DMS79 (cell line): Measurements from ENCODE around the gene ASTN2.

Experiments used
- DNase-seq: peaks from one replicate; lab custom pipeline; 2025; lab: John Stamatoyannopoulos, UW

Gene ASTN2

GRCh38 chr9:117368684-117369230 is 46.1 kb downstream of the ASTN2 start:
- DNase-seq = peak; percentile 86

- peak; percentile 38 for DNase-seq
These were observed 49.4 kb downstream of the ASTN2 start for GRCh38 chr9:117365438-117365837.

- no peak for DNase-seq
These were observed 51.9 kb downstream of the ASTN2 start for GRCh38 chr9:117363006-117363405.

DNA sequence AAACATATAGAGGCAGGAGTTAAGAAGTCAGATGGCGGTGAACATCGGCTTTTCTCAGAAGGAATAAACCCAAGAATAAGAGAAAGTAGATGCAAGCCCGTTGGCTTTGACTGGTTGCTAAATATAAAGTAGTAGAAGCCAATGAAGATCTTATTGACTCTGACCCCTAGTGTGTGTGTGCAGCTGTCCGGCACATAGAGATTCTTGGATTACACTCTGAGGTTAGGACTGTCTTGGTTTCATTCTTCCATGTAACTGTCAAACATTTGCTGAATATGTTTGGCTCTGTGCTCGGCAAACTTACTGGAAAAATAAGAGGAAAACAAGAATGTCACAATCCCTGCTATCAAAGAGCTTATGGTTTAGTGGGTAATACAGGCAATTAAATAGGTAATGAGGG is 54.9 kb downstream of the ASTN2 start:
- no peak for DNase-seq

DNA sequence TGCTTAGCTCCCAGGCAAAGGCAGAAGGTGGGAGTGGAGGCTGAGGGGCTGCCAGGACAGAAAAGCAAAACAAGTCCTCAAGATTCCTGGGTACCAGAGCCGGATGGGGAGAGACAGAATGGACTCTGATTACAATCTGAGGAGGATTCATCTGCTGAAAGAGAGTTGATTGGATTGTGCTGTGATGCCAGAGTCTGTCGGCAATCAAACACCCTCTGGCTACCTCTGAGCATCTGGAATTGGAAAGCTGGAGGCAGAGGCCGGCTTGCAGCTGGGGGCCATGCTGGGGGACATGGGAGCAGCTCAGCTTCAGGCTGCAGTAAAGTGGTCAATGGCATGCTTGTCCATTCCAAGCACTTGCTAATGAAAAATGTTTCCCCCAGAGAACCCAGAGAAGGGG is 59.3 kb downstream of the ASTN2 start:
- DNase-seq = no peak

GRCh38 chr9:117354997-117355396 is 59.9 kb downstream of the ASTN2 start:
- DNase-seq = no peak

DNA sequence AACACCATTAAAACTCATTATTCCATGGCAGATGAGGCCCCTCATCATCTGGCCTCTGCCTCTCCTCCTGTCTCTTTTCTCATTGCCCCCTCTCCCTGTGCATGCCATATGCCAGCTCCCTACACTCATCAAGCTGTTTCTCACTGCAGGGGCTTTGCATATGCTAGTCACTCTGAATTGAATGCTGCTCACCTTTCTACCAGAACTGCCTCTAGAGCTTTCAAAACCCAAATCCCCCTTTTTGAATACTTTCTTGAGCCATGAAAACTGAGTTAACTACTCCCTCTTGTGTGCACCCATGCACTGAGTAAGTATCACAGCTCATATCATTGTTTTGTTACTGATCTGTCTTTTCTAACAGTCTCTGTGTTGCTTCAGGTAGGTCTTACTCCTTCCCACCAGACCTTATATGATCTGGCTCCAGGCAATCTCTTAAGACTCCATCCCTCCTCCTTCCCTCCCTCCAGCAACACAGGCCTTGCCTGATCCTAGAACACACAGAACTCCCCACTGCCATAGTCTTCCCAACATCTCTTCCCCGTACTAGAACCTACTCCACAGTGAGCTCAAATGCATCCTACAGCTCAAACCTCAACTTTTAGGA is 60.5 kb downstream of the ASTN2 start:
- DNase-seq = no peak

GRCh38 chr9:117344892-117345660 is 69.8 kb downstream of the ASTN2 start:
- peak; percentile 57 for DNase-seq

GRCh38 chr9:117343427-117343826 is 71.4 kb downstream of the ASTN2 start:
- DNase-seq = no peak

DNA sequence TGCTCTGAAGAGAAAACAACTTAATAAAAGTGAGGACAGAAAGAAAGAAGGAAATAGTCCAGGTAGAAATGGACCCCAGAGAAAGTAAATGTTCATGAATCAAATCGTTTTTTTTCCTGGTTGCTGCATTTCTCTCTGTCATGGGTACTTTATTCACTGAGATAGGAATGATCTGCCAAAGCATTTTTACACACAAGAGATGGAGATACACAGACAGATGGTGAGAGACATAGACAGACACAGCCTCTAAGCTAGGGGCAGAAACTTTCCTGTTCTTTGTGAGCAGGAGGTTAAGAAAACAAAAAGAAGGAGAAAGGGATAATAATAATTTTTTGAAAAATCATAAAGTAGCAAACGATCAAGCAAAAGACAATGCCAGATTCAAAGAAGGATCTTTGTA is 73.7 kb downstream of the ASTN2 start:
- DNase-seq = no peak

DNA sequence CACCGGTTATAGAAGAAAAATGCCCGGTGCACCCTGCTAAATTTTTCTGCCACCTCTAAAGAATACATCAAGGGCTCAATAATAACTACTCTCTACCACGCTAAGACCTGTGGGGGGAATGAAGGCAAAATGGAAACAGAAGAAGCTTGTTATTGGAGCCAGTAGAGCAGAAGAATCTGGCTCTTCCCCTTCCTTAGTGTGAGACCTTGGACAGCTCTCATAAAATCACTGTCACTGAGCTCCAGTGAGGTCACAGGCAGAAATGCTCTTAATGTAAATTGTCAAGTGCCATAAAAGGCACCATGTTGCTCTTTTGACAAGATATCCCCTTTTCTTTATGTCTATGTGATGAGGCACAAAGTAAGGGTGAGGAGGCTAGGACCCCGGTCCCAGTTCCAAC is 74.4 kb downstream of the ASTN2 start:
- no peak for DNase-seq

DNA sequence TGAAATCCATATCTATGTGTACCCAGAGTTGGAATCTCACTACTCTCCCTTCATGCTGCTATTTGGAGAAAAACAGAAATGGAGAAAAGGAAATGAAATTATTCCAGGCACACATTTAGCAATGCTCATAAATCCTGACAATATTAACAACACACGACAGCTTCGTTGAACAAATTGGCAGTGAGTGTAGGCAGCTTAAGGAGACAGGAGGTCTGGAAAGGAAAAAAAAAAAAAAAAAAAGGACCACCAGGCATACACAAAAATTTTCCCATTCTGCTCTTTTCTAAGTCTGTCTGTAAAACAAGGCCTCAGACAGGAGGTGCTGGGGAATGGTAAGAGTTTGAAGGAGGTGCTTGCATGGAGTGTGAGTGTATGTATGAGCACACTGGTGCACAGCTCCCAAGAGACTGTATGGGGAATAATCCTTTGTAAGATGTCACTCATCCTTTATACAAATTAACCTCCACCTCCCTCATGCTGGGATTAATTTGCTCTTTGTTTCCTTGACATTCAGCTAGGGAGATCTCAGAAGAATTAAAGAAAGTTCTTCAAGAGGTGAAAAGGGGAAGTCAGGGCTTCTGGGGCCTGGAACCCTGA is 78.9 kb downstream of the ASTN2 start:
- DNase-seq = no peak

GRCh38 chr9:117334101-117334500 is 80.8 kb downstream of the ASTN2 start:
- no peak for DNase-seq

GRCh38 chr9:117325831-117326230 is 89.0 kb downstream of the ASTN2 start:
- DNase-seq = no peak

- DNase-seq = no peak
These were observed 89.6 kb downstream of the ASTN2 start for GRCh38 chr9:117325110-117325731.

DNA sequence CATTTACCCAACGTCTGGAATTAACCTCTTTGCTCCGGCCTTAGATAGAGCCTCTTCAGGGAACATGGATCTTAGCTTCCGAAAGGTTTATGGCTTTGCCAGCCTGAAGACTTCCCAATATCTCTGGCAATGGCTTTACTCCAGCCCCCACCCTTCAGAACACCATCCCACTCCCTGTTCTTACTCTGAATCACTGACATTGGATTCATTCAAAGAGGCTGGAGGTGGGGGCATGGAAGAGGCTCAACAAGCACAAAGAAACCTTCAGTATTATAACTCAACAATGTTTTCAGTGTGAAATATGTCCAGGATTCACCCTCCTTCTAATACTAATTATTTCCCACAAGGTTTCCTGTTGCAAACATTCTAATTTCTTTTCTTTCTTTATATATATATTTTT is 91.5 kb downstream of the ASTN2 start:
- DNase-seq = no peak

- no peak for DNase-seq
These were observed 97.7 kb downstream of the ASTN2 start for GRCh38 chr9:117317192-117317591.

DNA sequence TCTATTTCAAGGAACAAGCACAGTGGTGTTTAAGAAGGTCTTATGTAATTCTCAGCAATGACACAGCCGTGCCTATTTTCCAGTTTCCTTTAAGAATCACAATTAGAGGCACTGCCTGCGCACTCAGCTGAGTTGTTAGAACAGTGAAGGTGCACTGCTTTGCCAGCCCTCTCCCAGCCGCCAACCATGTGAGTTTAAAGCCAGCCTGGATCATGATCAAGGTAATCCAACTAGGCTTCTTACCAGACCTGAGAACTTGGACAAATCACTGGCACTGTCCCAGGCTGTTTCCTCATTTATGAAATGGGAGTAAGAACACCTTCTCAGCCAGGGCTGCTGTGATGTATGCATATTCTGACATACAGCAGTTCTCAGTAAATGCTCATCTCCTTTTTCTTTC is 99.6 kb downstream of the ASTN2 start:
- no peak for DNase-seq

DNA sequence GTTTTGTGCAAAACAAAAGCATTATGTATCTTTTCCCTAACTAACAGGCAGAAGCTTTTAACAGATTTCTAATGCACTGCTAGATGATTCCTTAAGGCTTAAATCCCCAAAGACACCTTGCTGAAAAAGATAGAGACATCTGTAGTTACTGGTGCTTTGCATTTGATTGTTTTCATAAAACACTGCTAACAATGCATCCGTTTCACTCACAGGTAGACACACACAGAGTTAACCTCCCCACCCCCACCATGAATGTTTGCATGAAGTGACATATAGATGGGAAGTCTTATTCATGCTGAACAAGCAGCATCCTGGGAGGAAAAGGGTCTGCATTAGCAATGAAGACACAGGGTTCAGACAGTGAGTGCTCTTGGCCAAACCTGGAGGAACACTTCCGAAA is 100.9 kb downstream of the ASTN2 start:
- DNase-seq = no peak

GRCh38 chr9:117307701-117308100 is 107.2 kb downstream of the ASTN2 start:
- DNase-seq = no peak

DNA sequence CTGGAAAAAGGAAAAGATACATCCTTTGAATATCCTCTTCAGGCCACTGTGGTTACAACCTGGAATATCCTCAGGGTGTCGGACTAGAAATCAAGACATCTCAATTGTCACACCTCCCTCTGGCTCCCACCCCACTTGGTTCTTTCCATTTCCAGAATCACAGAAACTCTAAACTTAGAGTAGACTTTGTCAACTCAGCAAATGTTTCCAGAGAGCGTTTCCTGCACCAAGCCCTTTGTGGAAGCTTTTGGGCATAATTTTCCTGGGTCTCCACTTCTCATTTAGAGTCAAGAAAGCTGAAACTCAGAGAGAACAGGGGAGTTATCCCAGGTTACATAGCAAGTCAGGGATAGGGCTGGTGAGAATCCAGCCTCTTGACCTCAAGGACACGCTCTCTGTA is 108.8 kb downstream of the ASTN2 start:
- no peak for DNase-seq

- peak; percentile 54 for DNase-seq
These were observed 109.4 kb downstream of the ASTN2 start for GRCh38 chr9:117305454-117305853.

DNA sequence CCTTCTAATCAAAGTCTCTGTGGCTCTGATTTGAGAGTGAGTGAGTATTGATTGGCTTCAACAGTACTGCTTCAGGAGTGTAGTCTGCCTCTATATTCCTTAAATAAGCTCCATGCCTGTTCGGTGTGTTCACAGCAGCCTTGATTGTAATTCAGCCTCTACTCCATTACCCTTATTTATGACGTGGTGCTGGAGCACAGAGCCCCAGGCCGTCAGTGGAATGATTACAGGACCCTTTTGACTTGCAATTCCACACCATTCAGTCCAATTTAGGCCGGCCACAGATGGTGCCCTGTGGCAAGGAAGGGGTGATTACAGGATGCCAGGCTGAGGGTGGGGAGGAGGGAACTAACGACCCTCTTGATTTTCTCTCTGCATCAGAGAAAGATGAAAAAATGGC is 110.3 kb downstream of the ASTN2 start:
- DNase-seq = no peak
